HepG2 (cell line): Measurements from ENCODE around the gene TNRC18. TPM values are rescaled to one million over a fixed set of nuclear protein-coding genes. Genes with fewer than 3 reads are reported as not detected.

ENCODE experiments used
- GATAD1 ChIP-seq: IDR thresholded peaks from 2 replicates; pipeline ENCODE4 v1.6.1; 2016; ENCODE audit warnings: missing genetic modification reagents, missing compliant biosample characterization
- HDAC6 ChIP-seq: fragments of 200-600 bp; sonication (generic); IDR thresholded peaks from 2 replicates; pipeline ENCODE4 v1.7.0; 2017; ENCODE audit warnings: mild to moderate bottlenecking, antibody characterized with exemption, low read length, low read depth
- HHEX ChIP-seq: IDR thresholded peaks from 2 replicates; pipeline ENCODE4 v1.6.1; 2016; ENCODE audit warnings: control low read depth
- KLF12 ChIP-seq: sonication (generic); formaldehyde crosslinking; IDR thresholded peaks from 2 replicates; pipeline ENCODE4 v1.4.0; 2020; ENCODE audit warnings: missing genetic modification reagents, borderline replicate concordance
- MTA3 ChIP-seq: sonication (generic); formaldehyde crosslinking; IDR thresholded peaks from 2 replicates; pipeline ENCODE4 v1.4.0; 2020; ENCODE audit warnings: missing genetic modification reagents
- NFE2L1 ChIP-seq: sonication (generic); formaldehyde crosslinking; IDR thresholded peaks from 2 replicates; pipeline ENCODE4 v1.4.0; 2020; ENCODE audit warnings: missing genetic modification reagents, mild to moderate bottlenecking, borderline replicate concordance
- NFIC ChIP-seq: IDR thresholded peaks from 2 replicates; pipeline ENCODE4 v1.6.1; 2012; ENCODE audit warnings: mild to moderate bottlenecking, low read length, inconsistent platforms
- NR1H2 ChIP-seq: sonication (generic); formaldehyde crosslinking; IDR thresholded peaks from 2 replicates; pipeline ENCODE4 v1.8.1; 2022; ENCODE audit warnings: low read depth, missing genetic modification reagents, borderline replicate concordance
- RNF219 ChIP-seq: sonication (generic); formaldehyde crosslinking; IDR thresholded peaks from 2 replicates; pipeline ENCODE4 v1.5.0; 2020; ENCODE audit warnings: mild to moderate bottlenecking, missing genetic modification reagents
- SAP130 ChIP-seq: IDR thresholded peaks from 2 replicates; pipeline ENCODE4 v1.6.1; 2016; ENCODE audit warnings: low read depth
- SKI ChIP-seq: fragments of 450-650 bp; IDR thresholded peaks from one replicate; pipeline ENCODE4 v1.6.1; 2018; ENCODE audit warnings: mild to moderate bottlenecking; ENCODE audit not compliant: partially characterized antibody
- SMAD3 ChIP-seq: sonication (generic); formaldehyde crosslinking; IDR thresholded peaks from 2 replicates; pipeline ENCODE4 v1.4.0; 2020; ENCODE audit warnings: missing genetic modification reagents
- TEAD2 ChIP-seq: sonication (generic); formaldehyde crosslinking; IDR thresholded peaks from 2 replicates; pipeline ENCODE4 v1.9.0; 2021; ENCODE audit warnings: missing genetic modification reagents
- THAP9 ChIP-seq: sonication (generic); formaldehyde crosslinking; IDR thresholded peaks from 2 replicates; pipeline ENCODE4; 2020; ENCODE audit warnings: missing genetic modification reagents, mild to moderate bottlenecking, borderline replicate concordance
- TSC22D2 ChIP-seq: sonication (generic); formaldehyde crosslinking; IDR thresholded peaks from 2 replicates; pipeline ENCODE4 v1.5.1; 2020; ENCODE audit warnings: missing genetic modification reagents, mild to moderate bottlenecking, borderline replicate concordance
- ZBTB37 ChIP-seq: sonication (generic); formaldehyde crosslinking; IDR thresholded peaks from 2 replicates; pipeline ENCODE4 v1.4.0; 2020; ENCODE audit warnings: mild to moderate bottlenecking, missing genetic modification reagents
- ZFP82 ChIP-seq: sonication (generic); formaldehyde crosslinking; IDR thresholded peaks from 2 replicates; pipeline ENCODE4 v1.5.1; 2020; ENCODE audit warnings: mild to moderate bottlenecking, missing genetic modification reagents, borderline replicate concordance
- ZNF263 ChIP-seq: sonication (generic); formaldehyde crosslinking; IDR thresholded peaks from 2 replicates; pipeline ENCODE4 v1.4.0; 2020; ENCODE audit warnings: missing genetic modification reagents
- ZNF44 ChIP-seq: sonication (generic); formaldehyde crosslinking; IDR thresholded peaks from 2 replicates; pipeline ENCODE4 v1.5.1; 2020; ENCODE audit warnings: mild to moderate bottlenecking, missing genetic modification reagents
- ZNF543 ChIP-seq: sonication (generic); formaldehyde crosslinking; IDR thresholded peaks from 2 replicates; pipeline ENCODE4 v1.4.0; 2020; ENCODE audit warnings: mild to moderate bottlenecking, missing genetic modification reagents
- ZNF580 ChIP-seq: IDR thresholded peaks from 2 replicates; pipeline ENCODE4 v1.6.1; 2016; ENCODE audit warnings: low read depth, borderline replicate concordance
- ZNF589 ChIP-seq: sonication (generic); formaldehyde crosslinking; conservative IDR thresholded peaks from 2 replicates; pipeline ENCODE4 v1.8.0; 2022; ENCODE audit warnings: mild to moderate bottlenecking, moderate library complexity, missing genetic modification reagents
- ZNF777 ChIP-seq: sonication (generic); formaldehyde crosslinking; IDR thresholded peaks from 2 replicates; pipeline ENCODE4 v1.4.0; 2020; ENCODE audit warnings: missing genetic modification reagents
- ZZZ3 ChIP-seq: sonication (generic); formaldehyde crosslinking; IDR thresholded peaks from 2 replicates; pipeline ENCODE4 v1.4.0; 2020; ENCODE audit warnings: missing genetic modification reagents, mild to moderate bottlenecking, borderline replicate concordance
- polyA plus RNA-seq, 8 experiments: library from polyadenylated mRNA; depleted of rRNA in 3 of 8; stranded (reverse) in 7 of 8; unstranded in 1 of 8; fragments of >200 nt; fragmentation: Illumina TruSeq in 4 of 8; extraction: Trizol in 4 of 8; gene quantifications; 2 replicates each; pipeline versions ENCODE4 v1.2.1 to v1.2.3, GENCODE V29; 2011 to 2016; ENCODE audit warnings: low read depth in 4 of 8, missing spikeins in 1 of 8, mixed read lengths in 1 of 8; ENCODE audit not compliant: insufficient read depth in 1 of 8
- total RNA-seq, 5 experiments: library from RNA; depleted of rRNA; stranded (reverse); fragments of >200 nt; fragmentation: Illumina TruSeq; extraction: Trizol; gene quantifications; 2 replicates each; pipeline ENCODE4 v1.2.3, GENCODE V29; 2016; ENCODE audit warnings: low read depth in 1 of 5

Gene TNRC18
- total and polyA plus RNA-seq, 2 of the 13 experiments (the other 11 are each of a cell fraction or from before 2014, with no cell fraction given) = 11.7 to 17.4 TPM

- TF ChIP-seq NFE2L1 (CRISPR knock-in tag) (no peak), GATAD1 (CRISPR knock-in tag) (no peak), MTA3 (CRISPR knock-in tag) (no peak), ZNF44 (no peak), NFIC (no peak), ZNF263 (peak; percentile 94), KLF12 (peak; percentile 13; the same call in 1 of the 2 replicates), HDAC6 (no peak; the same call in 1 of the 2 replicates), RNF219 (CRISPR knock-in tag) (no peak), NR1H2 (no peak), ZNF777 (CRISPR knock-in tag) (no peak), SKI (no peak), SMAD3 (CRISPR knock-in tag) (no peak), ZFP82 (CRISPR knock-in tag) (no peak), THAP9 (CRISPR knock-in tag) (no peak), ZNF543 (CRISPR knock-in tag) (0 out of 2 replicates have a peak, but pooled peaks have one; percentile 18), SAP130 (CRISPR knock-in tag) (peak; percentile 72), ZNF580 (CRISPR knock-in tag) (no peak), ZNF589 (CRISPR knock-in tag) (no peak), TSC22D2 (CRISPR knock-in tag) (no peak), HHEX (CRISPR knock-in tag) (no peak), TEAD2 (CRISPR knock-in tag) (no peak), ZBTB37 (CRISPR knock-in tag) (no peak), ZZZ3 (CRISPR knock-in tag) (no peak)
Observed at GRCh38 chr7:5425507-5426225, 2.0 kb upstream of the TNRC18 start (continued).
